Neural progenitor cell (in vitro differentiated cells): ENCODE measurements around the gene WAS. TPM values are rescaled to one million over a fixed set of nuclear protein-coding genes. Genes with fewer than 3 reads are reported as not detected.

Experiments used
- DNase-seq: peaks from one replicate; pipeline ENCODE4 v3.0.0-alpha.2; 2016; ENCODE audit warnings: low spot score
- H2AFZ ChIP-seq: fragments of 200-600 bp; sonication (generic); replicated peaks from 2 replicates; pipeline ENCODE4 v1.6.1; 2016; ENCODE audit warnings: antibody characterized with exemption
- H3F3A ChIP-seq: fragments of 200-600 bp; sonication (generic); 2 replicates; pipeline ENCODE4 v1.6.1; 2016; ENCODE audit warnings: antibody characterized with exemption, low read depth
- H3K27ac ChIP-seq: fragments of 200-600 bp; sonication (generic); 2 replicates; pipeline ENCODE4 v1.5.1; 2016; ENCODE audit warnings: mild to moderate bottlenecking
- H3K27me3 ChIP-seq: fragments of 200-600 bp; sonication (generic); 2 replicates; pipeline ENCODE4 v1.6.1; 2016; ENCODE audit warnings: mild to moderate bottlenecking, moderate library complexity
- H3K36me3 ChIP-seq: fragments of 200-600 bp; sonication (generic); 2 replicates; pipeline ENCODE4 v1.5.1; 2016
- H3K4me1 ChIP-seq: fragments of 200-600 bp; sonication (generic); 2 replicates; pipeline ENCODE4 v1.6.1; 2016; ENCODE audit warnings: mixed run types
- H3K4me2 ChIP-seq: fragments of 200-600 bp; sonication (generic); 2 replicates; pipeline ENCODE4 v1.6.1; 2016
- H3K4me3 ChIP-seq: fragments of 200-600 bp; sonication (generic); 2 replicates; pipeline ENCODE4 v1.5.1; 2016
- H3K79me2 ChIP-seq: fragments of 200-600 bp; sonication (generic); 2 replicates; pipeline ENCODE4 v1.6.1; 2016; ENCODE audit warnings: low read depth
- H3K9ac ChIP-seq: fragments of 200-600 bp; sonication (generic); 2 replicates; pipeline ENCODE4 v1.6.1; 2016
- H3K9me3 ChIP-seq: fragments of 200-600 bp; sonication (generic); 2 replicates; pipeline ENCODE4 v1.5.1; 2016; ENCODE audit warnings: low read depth
- H4K20me1 ChIP-seq: fragments of 200-600 bp; sonication (generic); 2 replicates; pipeline ENCODE4 v1.6.1; 2016; ENCODE audit warnings: low read depth
- H3K27ac Mint-ChIP-seq: 3 replicates; pipeline ENCODE4 v1.8.0; 2021; ENCODE audit warnings: mixed read lengths
- H3K27me3 Mint-ChIP-seq: 2 replicates; pipeline ENCODE4 v1.8.0; 2022; ENCODE audit warnings: low read depth, mild to moderate bottlenecking, inconsistent platforms, moderate library complexity, mixed read lengths; ENCODE audit not compliant: insufficient read depth
- H3K36me3 Mint-ChIP-seq: 3 replicates; pipeline ENCODE4 v1.8.0; 2021; ENCODE audit warnings: mixed read lengths
- H3K4me1 Mint-ChIP-seq: 3 replicates; pipeline ENCODE4 v1.8.0; 2021; ENCODE audit warnings: mixed read lengths
- H3K4me3 Mint-ChIP-seq: 3 replicates; pipeline ENCODE4 v1.8.0; 2021; ENCODE audit warnings: mild to moderate bottlenecking, moderate library complexity, mixed read lengths
- H3K9me3 Mint-ChIP-seq: 3 replicates; pipeline ENCODE4 v1.8.0; 2020; ENCODE audit warnings: mixed read lengths
- CTCF ChIP-seq: fragments of 200-600 bp; sonication (generic); IDR thresholded peaks from 2 replicates; pipeline ENCODE4 v1.5.1; 2017; ENCODE audit warnings: antibody characterized with exemption, mild to moderate bottlenecking
- EZH2 ChIP-seq: fragments of 200-600 bp; sonication (generic); IDR thresholded peaks from 2 replicates; pipeline ENCODE4 v1.6.1; 2017; ENCODE audit warnings: antibody characterized with exemption, mild to moderate bottlenecking, moderate library complexity
- EZH2phosphoT487 ChIP-seq: fragments of 200-600 bp; sonication (generic); IDR thresholded peaks from 2 replicates; pipeline ENCODE4 v1.6.1; 2017; ENCODE audit warnings: antibody characterized with exemption
- total RNA-seq: library from RNA; depleted of rRNA; stranded (reverse); fragments of >200 nt; gene quantifications from 2 replicates; pipeline ENCODE4 v1.2.3, GENCODE V29; 2015; ENCODE audit warnings: low replicate concordance

Gene WAS
- total RNA-seq, 1 donor from 2014 or later = not detected

- Histone ChIP-seq H3K9ac (no peak overlapping the region), H2AFZ (no peak overlapping the region), H3K9me3 (no peaks in the 10 kb centered on the region), H3K4me1 (no peaks in the 10 kb centered on the region), H4K20me1 (no peaks in the 10 kb centered on the region), H3K4me3 (no peak overlapping the region), H3K79me2 (no peaks in the 10 kb centered on the region), H3F3A (no peaks in the 10 kb centered on the region), H3K36me3 (no peaks in the 10 kb centered on the region), H3K27ac (no peak overlapping the region), H3K27me3 (no peaks in the 10 kb centered on the region), H3K4me2 (no peak overlapping the region)
- no peak overlapping the region for H3K27ac Mint-ChIP-seq
- peaks cover 2% of the 10 kb centered on the region for H3K27me3 Mint-ChIP-seq
- no peak for DNase-seq
- no peak overlapping the region for H3K4me3 Mint-ChIP-seq
- H3K4me1 Mint-ChIP-seq = no peaks in the 10 kb centered on the region
- H3K9me3 Mint-ChIP-seq = peaks cover 9% of the 10 kb centered on the region
- no peaks in the 10 kb centered on the region for H3K36me3 Mint-ChIP-seq
- TF ChIP-seq EZH2 = no peak
- no peak for TF ChIP-seq CTCF
- no peak for TF ChIP-seq EZH2phosphoT487
Observed at GRCh38 chrX:48720577-48721250, 37.1 kb downstream of the WAS start.

GRCh38 chrX:48721916-48722315, 38.3 kb downstream of the WAS start:
- no peak for DNase-seq
- Histone ChIP-seq H3F3A (no peaks in the 10 kb centered on the region), H3K4me1 (no peaks in the 10 kb centered on the region), H4K20me1 (no peaks in the 10 kb centered on the region), H3K4me2 (no peak overlapping the region), H3K27ac (no peak overlapping the region), H3K9ac (no peak overlapping the region), H3K79me2 (no peaks in the 10 kb centered on the region), H2AFZ (no peak overlapping the region), H3K9me3 (no peaks in the 10 kb centered on the region), H3K4me3 (no peak overlapping the region), H3K36me3 (no peaks in the 10 kb centered on the region), H3K27me3 (no peaks in the 10 kb centered on the region)
- peaks cover 2% of the 10 kb centered on the region for H3K27me3 Mint-ChIP-seq
- no peak overlapping the region for H3K4me3 Mint-ChIP-seq
- H3K9me3 Mint-ChIP-seq = peaks cover 9% of the 10 kb centered on the region
- H3K36me3 Mint-ChIP-seq = no peaks in the 10 kb centered on the region
- TF ChIP-seq CTCF (no peak), EZH2 (no peak)
- no peaks in the 10 kb centered on the region for H3K4me1 Mint-ChIP-seq
- H3K27ac Mint-ChIP-seq = no peak overlapping the region

- no peaks in the 10 kb centered on the region for H3K79me2 ChIP-seq
- H3F3A ChIP-seq = no peaks in the 10 kb centered on the region
- Mint-ChIP-seq H3K27me3 (peaks cover 2% of the 10 kb centered on the region), H3K4me1 (no peaks in the 10 kb centered on the region), H3K36me3 (no peaks in the 10 kb centered on the region), H3K9me3 (peaks cover 4% of the 10 kb centered on the region), H3K27ac (no peak overlapping the region), H3K4me3 (no peak overlapping the region)
- no peak overlapping the region for H3K27ac ChIP-seq
- H3K9me3 ChIP-seq = no peaks in the 10 kb centered on the region
- no peaks in the 10 kb centered on the region for H3K27me3 ChIP-seq
- H3K9ac ChIP-seq = no peak overlapping the region
- no peaks in the 10 kb centered on the region for H3K4me1 ChIP-seq
- no peak overlapping the region for H3K4me3 ChIP-seq
- H4K20me1 ChIP-seq = no peaks in the 10 kb centered on the region
- TF ChIP-seq EZH2 (no peak), CTCF (no peak), EZH2phosphoT487 (no peak)
- H3K4me2 ChIP-seq = no peak overlapping the region
- no peak for DNase-seq
- no peaks in the 10 kb centered on the region for H3K36me3 ChIP-seq
- H2AFZ ChIP-seq = no peak overlapping the region
Observed at GRCh38 chrX:48726596-48726995, 43.0 kb downstream of the WAS start.
